ENCODE data around the gene MAPK8IP3. TPM values are rescaled to one million over a fixed set of nuclear protein-coding genes. Genes with fewer than 3 reads are reported as not detected.

The MAPK8IP3 gene
- total RNA-seq, 2 donors from 2014 or later, result 44.0 to 62.6 TPM

- Histone ChIP-seq H3K36me3 (peaks cover 8% of the 10 kb centered on the region), H3K27me3 (no peaks in the 10 kb centered on the region)
- DNase-seq, result no peak
Measured at GRCh38 chr16:1762879-1763520, 57.0 kb downstream of the MAPK8IP3 start.

DNA sequence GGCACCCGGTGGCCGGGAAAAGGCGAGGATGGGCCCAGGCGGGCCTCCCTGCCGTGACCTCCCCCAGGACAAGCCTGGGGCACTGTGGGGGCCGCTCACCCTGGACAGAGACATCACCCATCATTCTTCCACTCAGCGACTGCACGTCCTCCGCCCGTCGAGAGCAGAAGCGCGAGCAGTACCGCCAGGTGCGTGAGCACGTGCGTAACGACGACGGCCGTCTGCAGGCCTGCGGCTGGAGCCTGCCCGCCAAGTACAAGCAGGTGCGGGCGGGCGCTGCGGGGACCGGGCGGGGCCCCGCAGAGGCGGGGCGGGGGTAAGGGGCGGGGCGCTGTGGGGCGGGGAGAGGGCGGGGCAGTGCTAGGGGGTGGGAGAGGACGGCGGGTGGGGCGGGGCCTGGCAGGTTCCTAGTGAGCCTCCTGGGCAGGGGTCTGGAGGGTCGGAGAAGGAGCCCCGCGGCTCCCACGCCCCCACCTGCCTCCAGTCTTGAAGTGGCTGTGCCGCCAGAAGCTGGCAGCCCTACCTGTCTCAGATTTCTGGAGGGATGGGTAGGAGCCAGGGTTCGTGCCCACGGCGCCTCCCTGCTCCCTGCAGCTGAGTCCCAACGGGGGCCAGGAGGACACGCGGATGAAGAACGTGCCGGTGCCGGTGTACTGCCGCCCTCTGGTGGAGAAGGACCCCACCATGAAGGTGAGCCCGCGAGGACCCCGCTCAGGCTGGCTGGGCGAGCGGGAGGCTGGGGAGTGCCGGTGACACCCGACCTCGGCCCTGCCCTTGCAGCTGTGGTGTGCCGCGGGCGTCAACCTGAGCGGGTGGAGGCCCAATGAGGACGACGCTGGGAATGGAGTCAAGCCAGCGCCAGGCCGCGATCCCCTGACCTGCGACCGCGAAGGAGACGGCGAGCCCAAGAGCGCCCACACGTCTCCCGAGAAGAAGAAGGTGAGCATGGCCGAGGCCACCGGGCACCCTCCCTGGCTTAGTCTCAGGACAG, 57.8 kb downstream of the MAPK8IP3 start:
- Histone ChIP-seq H3K9ac (ENCODE audit: low read depth in 2 of 2, low read length in 2 of 2) (no peak overlapping the region), H3K36me3 (peaks cover 8% of the 10 kb centered on the region), H3K27me3 (no peaks in the 10 kb centered on the region), H3K27ac (no peak overlapping the region), H3K4me3 (no peak overlapping the region), H3K4me1 (no peaks in the 10 kb centered on the region), H3K9me3 (no peaks in the 10 kb centered on the region)
- intact Hi-C loops (cut with DNase I), result no loop called here
- TF ChIP-seq, protein P1, sequence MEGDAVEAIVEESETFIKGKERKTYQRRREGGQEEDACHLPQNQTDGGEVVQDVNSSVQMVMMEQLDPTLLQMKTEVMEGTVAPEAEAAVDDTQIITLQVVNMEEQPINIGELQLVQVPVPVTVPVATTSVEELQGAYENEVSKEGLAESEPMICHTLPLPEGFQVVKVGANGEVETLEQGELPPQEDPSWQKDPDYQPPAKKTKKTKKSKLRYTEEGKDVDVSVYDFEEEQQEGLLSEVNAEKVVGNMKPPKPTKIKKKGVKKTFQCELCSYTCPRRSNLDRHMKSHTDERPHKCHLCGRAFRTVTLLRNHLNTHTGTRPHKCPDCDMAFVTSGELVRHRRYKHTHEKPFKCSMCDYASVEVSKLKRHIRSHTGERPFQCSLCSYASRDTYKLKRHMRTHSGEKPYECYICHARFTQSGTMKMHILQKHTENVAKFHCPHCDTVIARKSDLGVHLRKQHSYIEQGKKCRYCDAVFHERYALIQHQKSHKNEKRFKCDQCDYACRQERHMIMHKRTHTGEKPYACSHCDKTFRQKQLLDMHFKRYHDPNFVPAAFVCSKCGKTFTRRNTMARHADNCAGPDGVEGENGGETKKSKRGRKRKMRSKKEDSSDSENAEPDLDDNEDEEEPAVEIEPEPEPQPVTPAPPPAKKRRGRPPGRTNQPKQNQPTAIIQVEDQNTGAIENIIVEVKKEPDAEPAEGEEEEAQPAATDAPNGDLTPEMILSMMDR (IDR thresholded peaks at IDR 0.05), result no peak
- DNase-seq, result no peak

More at GRCh38 chr16:1762879-1763520, 57.0 kb downstream of the MAPK8IP3 start:
- Histone ChIP-seq H3K4me1 (peaks cover 5% of the 10 kb centered on the region), H3K9ac (ENCODE audit: low read depth in 2 of 2, low read length in 2 of 2) (no peak overlapping the region), H3K27ac (no peak overlapping the region), H3K9me3 (no peaks in the 10 kb centered on the region), H3K4me3 (no peak overlapping the region)
- TF ChIP-seq, protein P1 (IDR thresholded peaks at IDR 0.05), result no peak
- intact Hi-C loops (cut with DNase I), result no loop called here

DNA sequence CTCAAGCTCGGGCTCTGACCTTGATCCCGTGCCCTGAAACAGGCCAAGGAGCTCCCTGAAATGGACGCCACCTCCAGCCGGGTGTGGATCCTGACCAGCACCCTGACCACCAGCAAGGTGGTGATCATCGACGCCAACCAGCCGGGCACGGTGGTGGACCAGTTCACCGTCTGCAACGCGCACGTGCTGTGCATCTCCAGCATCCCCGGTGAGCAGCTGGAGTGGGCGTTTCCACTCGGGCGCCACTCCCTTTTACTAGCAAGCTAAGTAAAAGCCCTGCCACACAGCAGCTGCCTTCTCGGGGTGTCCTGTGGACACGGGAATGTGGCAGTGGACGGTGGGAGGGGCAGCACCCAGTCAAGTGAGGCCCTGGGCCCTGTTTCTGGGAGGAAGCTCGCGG, 59.0 kb downstream of the MAPK8IP3 start:
- no peak for DNase-seq
- no peak overlapping the region for H3K27ac ChIP-seq
- TF ChIP-seq, protein P1 (IDR thresholded peaks at IDR 0.05), result no peak
- H3K9ac ChIP-seq (ENCODE audit: low read depth in 2 of 2, low read length in 2 of 2), result no peak overlapping the region
- H3K27me3 ChIP-seq, result no peaks in the 10 kb centered on the region
- no peaks in the 10 kb centered on the region for H3K4me1 ChIP-seq
- peaks cover 8% of the 10 kb centered on the region for H3K36me3 ChIP-seq
- intact Hi-C loops (cut with DNase I), result no loop called here
- no peak overlapping the region for H3K4me3 ChIP-seq
- H3K9me3 ChIP-seq, result no peaks in the 10 kb centered on the region

DNA sequence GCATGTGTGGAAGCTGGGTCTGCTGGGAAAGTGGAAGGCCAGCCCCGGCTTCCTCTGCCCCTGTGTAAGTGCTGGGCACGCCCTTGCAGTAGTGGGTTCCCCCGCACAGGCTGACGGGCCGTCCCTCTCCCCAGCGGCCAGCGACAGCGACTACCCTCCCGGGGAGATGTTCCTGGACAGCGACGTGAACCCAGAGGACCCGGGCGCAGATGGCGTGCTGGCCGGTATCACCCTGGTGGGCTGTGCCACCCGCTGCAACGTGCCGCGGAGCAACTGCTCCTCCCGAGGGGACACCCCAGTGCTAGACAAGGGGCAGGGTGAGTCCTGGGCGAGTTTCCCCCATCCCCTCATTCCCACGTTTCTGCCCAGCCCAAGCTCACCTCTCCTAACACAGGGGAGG, 59.8 kb downstream of the MAPK8IP3 start:
- Histone ChIP-seq H3K27me3 (no peaks in the 10 kb centered on the region), H3K36me3 (peaks cover 8% of the 10 kb centered on the region), H3K4me1 (peaks cover 4% of the 10 kb centered on the region), H3K9ac (ENCODE audit: low read depth in 2 of 2, low read length in 2 of 2) (no peak overlapping the region), H3K27ac (no peak overlapping the region), H3K9me3 (no peaks in the 10 kb centered on the region), H3K4me3 (no peak overlapping the region)
- DNase-seq, result no peak
- TF ChIP-seq, protein P1 (IDR thresholded peaks at IDR 0.05), result no peak
- intact Hi-C loops (cut with DNase I), result no loop called here

DNA sequence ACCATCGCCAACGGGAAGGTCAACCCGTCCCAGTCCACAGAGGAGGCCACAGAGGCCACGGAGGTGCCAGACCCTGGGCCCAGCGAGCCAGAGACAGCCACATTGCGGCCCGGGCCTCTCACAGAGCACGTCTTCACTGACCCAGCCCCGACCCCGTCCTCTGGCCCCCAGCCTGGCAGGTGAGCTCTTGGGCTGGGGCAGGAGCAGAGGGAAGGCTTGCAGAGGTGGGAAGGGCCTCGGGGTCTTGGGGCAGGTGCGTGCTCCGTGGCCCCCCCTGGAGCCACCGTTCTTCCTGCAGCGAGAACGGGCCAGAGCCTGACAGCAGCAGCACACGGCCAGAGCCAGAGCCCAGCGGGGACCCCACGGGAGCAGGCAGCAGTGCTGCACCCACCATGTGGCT, 60.2 kb downstream of the MAPK8IP3 start:
- Histone ChIP-seq H3K27me3 (no peaks in the 10 kb centered on the region), H3K27ac (no peak overlapping the region), H3K4me1 (peaks cover 5% of the 10 kb centered on the region), H3K36me3 (peaks cover 8% of the 10 kb centered on the region), H3K4me3 (no peak overlapping the region), H3K9me3 (no peaks in the 10 kb centered on the region), H3K9ac (ENCODE audit: low read depth in 2 of 2, low read length in 2 of 2) (no peak overlapping the region)
- no peak for DNase-seq
- intact Hi-C loops (cut with DNase I), result no loop called here
- TF ChIP-seq, protein P1 (IDR thresholded peaks at IDR 0.05), result no peak

All from colonic mucosa (tissue), 4 donors.